ENCODE measurements around the gene C1QTNF6.

Gene C1QTNF6

DNA sequence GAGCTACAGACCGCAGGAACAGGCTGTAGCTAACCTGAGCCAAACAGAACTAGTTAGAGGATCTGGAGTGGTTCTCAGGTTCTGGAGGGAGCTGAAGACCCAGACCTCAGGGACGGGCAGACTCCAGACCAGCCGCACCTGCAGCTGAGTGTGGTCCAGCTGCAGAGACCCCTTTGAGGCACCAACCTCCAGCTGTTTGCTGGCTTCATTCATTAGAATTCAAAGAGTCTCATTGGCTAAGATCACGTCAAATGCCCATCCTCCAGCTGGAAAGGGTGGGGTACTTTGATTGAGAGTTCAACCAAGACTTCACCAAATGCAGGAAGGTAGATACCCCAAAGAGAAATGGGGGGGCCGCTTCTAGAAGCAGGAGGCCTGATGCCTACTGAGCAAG lies 25.0 kb downstream of the C1QTNF6 start:
- no peak for DNase-seq (ENCODE audit: low read depth)
- no peak for TF ChIP-seq CTCF (conservative IDR thresholded peaks at IDR 0.05; ENCODE audit: low read depth, low read length)
- H3K4me3 ChIP-seq (ENCODE audit: low read depth, low read length): no peak overlapping the region

GRCh38 chr22:37162221-37163095 lies 25.6 kb downstream of the C1QTNF6 start:
- peak; percentile 54 for DNase-seq (ENCODE audit: low read depth)
- no peak overlapping the region for H3K4me3 ChIP-seq (ENCODE audit: low read depth, low read length)
- TF ChIP-seq CTCF (conservative IDR thresholded peaks at IDR 0.05; ENCODE audit: low read depth, low read length): peak; percentile 40

GRCh38 chr22:37161443-37161842 lies 26.6 kb downstream of the C1QTNF6 start:
- no peak for DNase-seq (ENCODE audit: low read depth)
- H3K4me3 ChIP-seq (ENCODE audit: low read depth, low read length): no peak overlapping the region
- TF ChIP-seq CTCF (conservative IDR thresholded peaks at IDR 0.05; ENCODE audit: low read depth, low read length): no peak

GRCh38 chr22:37160027-37160426 lies 28.0 kb downstream of the C1QTNF6 start:
- DNase-seq (ENCODE audit: low read depth): no peak
- TF ChIP-seq CTCF (conservative IDR thresholded peaks at IDR 0.05; ENCODE audit: low read depth, low read length): peak; percentile 4
- no peak overlapping the region for H3K4me3 ChIP-seq (ENCODE audit: low read depth, low read length)

- no peak overlapping the region for H3K4me3 ChIP-seq (ENCODE audit: low read depth, low read length)
- no peak for DNase-seq (ENCODE audit: low read depth)
- no peak for TF ChIP-seq CTCF (conservative IDR thresholded peaks at IDR 0.05; ENCODE audit: low read depth, low read length)
Observed at GRCh38 chr22:37158963-37159290, 29.1 kb downstream of the C1QTNF6 start.

GRCh38 chr22:37157516-37158285 lies 30.3 kb downstream of the C1QTNF6 start:
- no peak overlapping the region for H3K4me3 ChIP-seq (ENCODE audit: low read depth, low read length)
- TF ChIP-seq CTCF (conservative IDR thresholded peaks at IDR 0.05; ENCODE audit: low read depth, low read length): no peak
- DNase-seq (ENCODE audit: low read depth): no peak

All from choroid plexus epithelial cell (primary cell).